ENCODE results near the gene RSRC1.

RSRC1 gene

DNA sequence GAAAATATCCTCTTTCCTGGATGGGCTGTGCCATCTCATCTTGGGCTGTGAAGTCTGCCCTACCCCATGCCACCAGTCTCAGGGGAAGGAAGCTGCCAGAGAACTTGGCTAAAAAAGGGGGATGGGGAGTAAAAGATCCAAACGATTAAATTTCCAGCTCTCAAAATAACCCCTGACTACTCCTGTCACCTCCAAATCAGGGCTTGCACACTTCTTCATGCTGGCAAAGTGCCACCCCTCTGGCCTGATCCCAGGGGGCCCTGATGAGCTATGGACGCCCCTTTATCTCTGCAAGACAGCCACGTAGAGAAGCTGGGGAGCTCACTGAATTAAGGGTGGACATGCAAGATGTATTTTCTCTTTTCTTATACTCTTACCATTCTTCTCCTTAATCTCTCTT lies 459.9 kb downstream of the RSRC1 start:
- Histone ChIP-seq H3K27ac (ENCODE audit: low read length) (no peak overlapping the region), H3K36me3 (replicated peaks; ENCODE audit: low read depth, low read length) (no peaks in the 10 kb centered on the region), H3K4me3 (ENCODE audit: low read length) (no peak overlapping the region), H3K9ac (ENCODE audit: low read length) (no peak overlapping the region), H4K20me1 (ENCODE audit: insufficient read depth, low read length) (no peaks in the 10 kb centered on the region), H3K27me3 (ENCODE audit: low read depth, low read length) (no peaks in the 10 kb centered on the region), H2AFZ (ENCODE audit: low read depth, low read length) (no peak overlapping the region), H3K9me3 (ENCODE audit: insufficient read depth, low read length) (no peaks in the 10 kb centered on the region), H3K79me2 (ENCODE audit: low read length) (no peaks in the 10 kb centered on the region), H3K4me2 (ENCODE audit: low read length) (no peak overlapping the region), H3K4me1 (ENCODE audit: low read length) (no peaks in the 10 kb centered on the region)
- TF ChIP-seq, protein P1, sequence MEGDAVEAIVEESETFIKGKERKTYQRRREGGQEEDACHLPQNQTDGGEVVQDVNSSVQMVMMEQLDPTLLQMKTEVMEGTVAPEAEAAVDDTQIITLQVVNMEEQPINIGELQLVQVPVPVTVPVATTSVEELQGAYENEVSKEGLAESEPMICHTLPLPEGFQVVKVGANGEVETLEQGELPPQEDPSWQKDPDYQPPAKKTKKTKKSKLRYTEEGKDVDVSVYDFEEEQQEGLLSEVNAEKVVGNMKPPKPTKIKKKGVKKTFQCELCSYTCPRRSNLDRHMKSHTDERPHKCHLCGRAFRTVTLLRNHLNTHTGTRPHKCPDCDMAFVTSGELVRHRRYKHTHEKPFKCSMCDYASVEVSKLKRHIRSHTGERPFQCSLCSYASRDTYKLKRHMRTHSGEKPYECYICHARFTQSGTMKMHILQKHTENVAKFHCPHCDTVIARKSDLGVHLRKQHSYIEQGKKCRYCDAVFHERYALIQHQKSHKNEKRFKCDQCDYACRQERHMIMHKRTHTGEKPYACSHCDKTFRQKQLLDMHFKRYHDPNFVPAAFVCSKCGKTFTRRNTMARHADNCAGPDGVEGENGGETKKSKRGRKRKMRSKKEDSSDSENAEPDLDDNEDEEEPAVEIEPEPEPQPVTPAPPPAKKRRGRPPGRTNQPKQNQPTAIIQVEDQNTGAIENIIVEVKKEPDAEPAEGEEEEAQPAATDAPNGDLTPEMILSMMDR (IDR thresholded peaks at IDR 0.05; ENCODE audit: low read depth, low read length): no peak
- TF ChIP-seq EZH2phosphoT487 (IDR thresholded peaks at IDR 0.05; ENCODE audit: low read depth): no peak

DNA sequence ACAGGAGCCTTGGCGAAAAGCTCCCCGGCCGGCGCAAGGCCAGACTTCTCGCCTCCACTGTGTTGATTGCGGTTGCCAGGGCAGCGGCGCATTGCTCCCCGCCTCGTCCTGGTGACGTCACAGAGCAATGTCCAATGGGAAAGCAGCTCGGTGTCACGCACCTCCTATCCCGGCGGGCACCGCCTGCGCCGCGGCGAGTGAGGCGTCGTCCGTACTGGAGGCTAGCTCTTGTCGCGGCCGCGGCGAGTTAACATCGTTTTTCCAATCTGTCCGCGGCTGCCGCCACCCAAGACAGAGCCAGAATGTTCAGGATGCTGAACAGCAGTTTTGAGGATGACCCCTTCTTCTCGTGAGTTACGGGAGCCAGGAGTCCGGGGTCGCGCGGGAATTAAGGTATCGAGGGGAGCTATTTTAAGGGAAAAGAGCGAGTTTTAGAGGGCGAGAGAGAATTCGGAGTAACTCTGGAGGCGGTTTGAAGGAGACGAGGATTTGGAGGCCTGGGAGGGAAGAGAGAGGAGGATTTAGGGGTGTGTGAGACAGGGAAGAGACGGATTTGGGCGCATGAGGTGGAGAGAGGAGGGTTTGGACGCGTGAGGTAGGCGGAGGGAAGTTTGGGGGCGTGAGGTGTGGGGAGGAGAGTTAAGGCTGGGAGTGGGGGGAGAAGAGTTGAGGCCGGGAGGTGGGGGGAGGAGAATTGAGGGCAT lies 461.3 kb downstream of the RSRC1 start, which contains the start of gene MLF1:
MLF1 (plus strand) TSS at position 196 of the 704 bp plus-strand sequence; CDS start at position 303, 107 bp downstream.
- no peak within 1 kb of the TSS for H3K4me3 ChIP-seq (ENCODE audit: low read length)
- H3K79me2 ChIP-seq (ENCODE audit: low read length): no peaks in the 10 kb centered on the region
- no peaks in the 10 kb centered on the region for H3K27me3 ChIP-seq (ENCODE audit: low read depth, low read length)
- H2AFZ ChIP-seq (ENCODE audit: low read depth, low read length): no peak within 1 kb of the TSS
- no peaks in the 10 kb centered on the region for H4K20me1 ChIP-seq (ENCODE audit: insufficient read depth, low read length)
- H3K4me2 ChIP-seq (ENCODE audit: low read length): no peak within 1 kb of the TSS
- no peaks in the 10 kb centered on the region for H3K36me3 ChIP-seq (replicated peaks; ENCODE audit: low read depth, low read length)
- 0 out of 2 replicates have a peak, but pooled peaks cover 1% of the 10 kb centered on the region for H3K4me1 ChIP-seq (ENCODE audit: low read length)
- no peaks in the 10 kb centered on the region for H3K9me3 ChIP-seq (ENCODE audit: insufficient read depth, low read length)
- no peak within 1 kb of the TSS for H3K27ac ChIP-seq (ENCODE audit: low read length)
- H3K9ac ChIP-seq (ENCODE audit: low read length): no peak within 1 kb of the TSS
- no peak for TF ChIP-seq EZH2phosphoT487 (IDR thresholded peaks at IDR 0.05; ENCODE audit: low read depth)
- TF ChIP-seq, protein P1 (IDR thresholded peaks at IDR 0.05; ENCODE audit: low read depth, low read length): no peak

DNA sequence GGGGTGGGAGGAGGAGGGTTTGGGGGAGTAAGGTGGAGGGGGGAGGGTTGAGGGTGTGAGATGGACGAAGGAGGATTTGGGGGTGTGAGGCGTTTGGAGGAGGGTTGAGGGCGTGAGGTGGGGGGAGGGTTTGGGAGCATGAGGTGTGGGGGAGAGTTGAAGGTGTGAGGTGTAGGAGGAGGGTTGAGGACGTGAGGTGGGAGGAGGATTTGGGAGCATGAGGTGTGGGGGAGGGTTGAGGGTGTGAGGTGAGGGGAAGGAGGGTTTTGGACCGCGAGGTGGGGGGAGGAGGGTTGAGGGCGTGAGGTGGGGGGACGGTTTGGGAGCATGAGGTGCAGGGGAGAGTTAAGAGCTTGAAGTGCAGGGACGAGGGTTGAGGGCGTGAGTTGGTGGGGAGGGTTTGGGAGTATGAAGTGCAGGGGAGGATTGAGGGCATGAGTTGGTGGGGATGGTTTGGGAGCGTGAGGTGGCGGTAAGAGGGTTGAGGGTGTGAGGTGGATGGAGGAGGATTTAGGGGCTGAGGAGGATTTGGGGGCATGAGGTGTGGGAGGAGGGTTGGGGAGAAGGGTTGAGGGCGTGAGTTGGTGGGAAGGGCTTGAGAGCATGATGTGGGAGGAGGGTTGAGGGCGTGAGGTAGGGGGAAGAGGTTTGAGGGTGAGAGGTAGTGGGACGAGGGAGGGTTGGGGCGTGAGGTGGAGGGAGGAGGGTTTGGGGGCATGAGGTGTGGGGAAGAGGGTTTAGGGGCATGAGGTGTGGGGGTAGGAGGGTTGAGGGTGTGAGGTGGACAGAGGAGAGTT lies 462.3 kb downstream of the RSRC1 start:
- Histone ChIP-seq H3K4me2 (ENCODE audit: low read length) (no peak overlapping the region), H3K9me3 (ENCODE audit: insufficient read depth, low read length) (no peaks in the 10 kb centered on the region), H2AFZ (ENCODE audit: low read depth, low read length) (no peak overlapping the region), H3K4me1 (ENCODE audit: low read length) (0 out of 2 replicates have a peak, but pooled peaks cover 3% of the 10 kb centered on the region), H3K27me3 (ENCODE audit: low read depth, low read length) (no peaks in the 10 kb centered on the region), H4K20me1 (ENCODE audit: insufficient read depth, low read length) (no peaks in the 10 kb centered on the region), H3K79me2 (ENCODE audit: low read length) (no peaks in the 10 kb centered on the region), H3K36me3 (replicated peaks; ENCODE audit: low read depth, low read length) (no peaks in the 10 kb centered on the region), H3K27ac (ENCODE audit: low read length) (no peak overlapping the region), H3K4me3 (ENCODE audit: low read length) (no peak overlapping the region), H3K9ac (ENCODE audit: low read length) (no peak overlapping the region)
- TF ChIP-seq, protein P1 (IDR thresholded peaks at IDR 0.05; ENCODE audit: low read depth, low read length): no peak
- no peak for TF ChIP-seq EZH2phosphoT487 (IDR thresholded peaks at IDR 0.05; ENCODE audit: low read depth)

DNA sequence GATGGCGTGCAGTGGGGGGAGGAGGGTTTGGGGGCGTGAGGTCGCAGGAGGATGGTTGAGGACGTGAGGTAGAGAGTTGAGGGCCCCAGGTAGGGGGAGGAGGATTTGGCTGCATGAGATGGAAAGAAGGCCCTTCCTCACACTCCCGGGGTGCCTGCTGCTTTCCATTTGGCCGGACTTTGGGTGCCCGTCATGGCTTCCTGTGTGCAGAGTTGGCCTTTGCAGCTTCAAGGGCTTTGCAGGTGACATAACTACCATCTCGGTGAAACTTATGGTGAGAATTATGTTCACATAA lies 462.8 kb downstream of the RSRC1 start:
- H3K9me3 ChIP-seq (ENCODE audit: insufficient read depth, low read length): no peaks in the 10 kb centered on the region
- no peaks in the 10 kb centered on the region for H3K27me3 ChIP-seq (ENCODE audit: low read depth, low read length)
- no peaks in the 10 kb centered on the region for H3K79me2 ChIP-seq (ENCODE audit: low read length)
- H3K4me1 ChIP-seq (ENCODE audit: low read length): 0 out of 2 replicates have a peak, but pooled peaks cover 3% of the 10 kb centered on the region
- no peak overlapping the region for H3K4me3 ChIP-seq (ENCODE audit: low read length)
- no peak overlapping the region for H2AFZ ChIP-seq (ENCODE audit: low read depth, low read length)
- no peak overlapping the region for H3K9ac ChIP-seq (ENCODE audit: low read length)
- H3K36me3 ChIP-seq (replicated peaks; ENCODE audit: low read depth, low read length): no peaks in the 10 kb centered on the region
- no peak for TF ChIP-seq EZH2phosphoT487 (IDR thresholded peaks at IDR 0.05; ENCODE audit: low read depth)
- TF ChIP-seq, protein P1 (IDR thresholded peaks at IDR 0.05; ENCODE audit: low read depth, low read length): no peak
- H4K20me1 ChIP-seq (ENCODE audit: insufficient read depth, low read length): no peaks in the 10 kb centered on the region
- no peak overlapping the region for H3K4me2 ChIP-seq (ENCODE audit: low read length)
- no peak overlapping the region for H3K27ac ChIP-seq (ENCODE audit: low read length)
